Prostate gland (tissue), 2 donors: ENCODE data around the gene SH3BGRL. TPM values are rescaled to one million over a fixed set of nuclear protein-coding genes. Genes with fewer than 3 reads are reported as not detected.

Experiments used
- DNase-seq: peaks from one replicate; pipeline ENCODE4 v3.0.0-alpha.2; 2019; ENCODE audit warnings: low spot score
- H3K27ac ChIP-seq, 2 donors: fragments of 200-600 bp; sonication (generic); 2 replicates each; pipeline ENCODE4 v1.5.1; 2017 to 2019
- H3K27me3 ChIP-seq: fragments of 200-600 bp; sonication (generic); replicated peaks from 2 replicates; pipeline ENCODE4 v1.5.1; 2019; ENCODE audit not compliant: insufficient read depth
- H3K36me3 ChIP-seq, 2 donors: fragments of 200-600 bp; sonication (generic); 1 replicate in 1 of 2; 2 replicates in 1 of 2; pipeline versions ENCODE4 v1.5.1 to v1.8.1; 2017 to 2019
- H3K4me1 ChIP-seq: fragments of 200-600 bp; sonication (generic); replicated peaks from 2 replicates; pipeline ENCODE4 v1.5.1; 2019
- H3K4me3 ChIP-seq, 2 donors: fragments of 200-600 bp; sonication (generic); 2 replicates each; pipeline ENCODE4 v1.5.1; 2017 to 2019
- H3K9me3 ChIP-seq: fragments of 200-600 bp; sonication (generic); 2 replicates; pipeline ENCODE4 v1.5.1; 2017
- CTCF ChIP-seq, 4 experiments: fragments of 200-600 bp in 2 of 4; fragments of 450-650 bp in 2 of 4; sonication (generic) in 2 of 4; IDR thresholded peaks; 1 replicate in 3 of 4; 2 replicates in 1 of 4; pipeline ENCODE4 v1.5.1; 2016 to 2019; ENCODE audit warnings: antibody characterized with exemption in 4 of 4, mild to moderate bottlenecking in 2 of 4, moderate library complexity in 2 of 4
- POLR2A ChIP-seq: fragments of 450-650 bp; IDR thresholded peaks from one replicate; pipeline ENCODE4 v1.6.1; 2016; ENCODE audit warnings: antibody characterized with exemption, mild to moderate bottlenecking
- POLR2AphosphoS5 ChIP-seq: sonication (generic); formaldehyde crosslinking; IDR thresholded peaks from one replicate; pipeline ENCODE4 v1.6.1; 2017; ENCODE audit warnings: antibody characterized with exemption
- WGBS: methylation state at CpG from one replicate; pipeline ENCODE4 v1.1.5; 2018; 5-methylcytosine and 5-hydroxymethylcytosine counted together
- intact Hi-C: fragments of 100-400 bp; cut with DNase I; formaldehyde crosslinking; loops from one replicate; pipeline ENCODE4 v1.14.2; 2022
- total RNA-seq, 2 donors: library from RNA; depleted of rRNA; stranded (reverse); fragments of >200 nt; gene quantifications; one replicate each; pipeline ENCODE4 v1.1.0, GENCODE V29; 2016

SH3BGRL gene
- total RNA-seq, 2 donors from 2014 or later: 108 to 181 TPM

GRCh38 chrX:81263059-81263458 is 61.2 kb downstream of the SH3BGRL start:
- intact Hi-C loops: loop anchor here (10.0 kb wide), 1 partner anchor 58 kb away; the partner anchor contains the start of genes HMGN5 and SH3BGRL
- Histone ChIP-seq H3K27ac (no peak overlapping the region), H3K36me3 (no peaks in the 10 kb centered on the region), H3K27me3 (no peaks in the 10 kb centered on the region), H3K9me3 (no peaks in the 10 kb centered on the region), H3K4me3 (no peak overlapping the region), H3K4me1 (no peaks in the 10 kb centered on the region)
- TF ChIP-seq CTCF (IDR thresholded peaks at IDR 0.05): no peak
- no peak for TF ChIP-seq POLR2AphosphoS5
- no peak for TF ChIP-seq POLR2A
- 33% methylated on average over 1 of the region's 2 CpGs for WGBS
- no peak for DNase-seq

- no peak overlapping the region for H3K4me3 ChIP-seq
- no peak overlapping the region for H3K27ac ChIP-seq
- no peak for DNase-seq
- no peaks in the 10 kb centered on the region for H3K27me3 ChIP-seq
- TF ChIP-seq POLR2AphosphoS5: no peak
- no peak for TF ChIP-seq POLR2A
- 68% methylated on average over 2 of the region's 2 CpGs for WGBS
- intact Hi-C loops: no loop called here
- no peaks in the 10 kb centered on the region for H3K9me3 ChIP-seq
- no peaks in the 10 kb centered on the region for H3K4me1 ChIP-seq
- H3K36me3 ChIP-seq: no peaks in the 10 kb centered on the region
Measured at GRCh38 chrX:81278616-81279015, 76.7 kb downstream of the SH3BGRL start.

- Histone ChIP-seq H3K27me3 (no peaks in the 10 kb centered on the region), H3K27ac (no peak overlapping the region), H3K4me1 (no peaks in the 10 kb centered on the region), H3K9me3 (no peaks in the 10 kb centered on the region), H3K4me3 (no peak overlapping the region), H3K36me3 (no peaks in the 10 kb centered on the region)
- no peak for TF ChIP-seq POLR2A
- no peak for TF ChIP-seq CTCF (IDR thresholded peaks at IDR 0.05)
- TF ChIP-seq POLR2AphosphoS5: no peak
- intact Hi-C loops: no loop called here
- WGBS: 87% methylated on average over 6 of the region's 8 CpGs
- DNase-seq: no peak
Measured at GRCh38 chrX:81280148-81280547, 78.2 kb downstream of the SH3BGRL start.

GRCh38 chrX:81286075-81286474 is 84.2 kb downstream of the SH3BGRL start:
- H3K36me3 ChIP-seq: no peaks in the 10 kb centered on the region
- 63% methylated on average over 3 of the region's 3 CpGs for WGBS
- no peak for DNase-seq
- intact Hi-C loops: no loop called here
- no peaks in the 10 kb centered on the region for H3K9me3 ChIP-seq
- H3K27me3 ChIP-seq: no peaks in the 10 kb centered on the region
- no peak for TF ChIP-seq CTCF (IDR thresholded peaks at IDR 0.05)
- no peak for TF ChIP-seq POLR2AphosphoS5
- no peak for TF ChIP-seq POLR2A
- H3K4me3 ChIP-seq: no peak overlapping the region
- H3K27ac ChIP-seq: no peak overlapping the region
- H3K4me1 ChIP-seq: no peaks in the 10 kb centered on the region

- DNase-seq: no peak
- H3K27ac ChIP-seq: no peak overlapping the region
- no peaks in the 10 kb centered on the region for H3K9me3 ChIP-seq
- no peaks in the 10 kb centered on the region for H3K27me3 ChIP-seq
- 22% methylated on average over 1 of the region's 1 CpG for WGBS
- H3K4me3 ChIP-seq: no peak overlapping the region
- H3K4me1 ChIP-seq: no peaks in the 10 kb centered on the region
- TF ChIP-seq CTCF (IDR thresholded peaks at IDR 0.05) (no peak), POLR2AphosphoS5 (no peak), POLR2A (no peak)
- intact Hi-C loops: no loop called here
- no peaks in the 10 kb centered on the region for H3K36me3 ChIP-seq
Measured at GRCh38 chrX:81286608-81287007, 84.7 kb downstream of the SH3BGRL start.
